Liver (tissue), 9 donors: ENCODE data around the gene PIGR. TPM values are rescaled to one million over a fixed set of nuclear protein-coding genes. Genes with fewer than 3 reads are reported as not detected.

Experiments
- DNase-seq: peaks from one replicate; pipeline ENCODE4 v3.0.0-alpha.2; 2017; ENCODE audit warnings: low spot score
- H3K27ac ChIP-seq, 2 donors: one replicate each; pipeline ENCODE4 v1.7.0; 2013; ENCODE audit warnings: inconsistent platforms in 2 of 2, low read length in 2 of 2, control low read depth in 1 of 2, low read depth in 1 of 2, mild to moderate bottlenecking in 1 of 2
- H3K27me3 ChIP-seq, 4 donors: one replicate each; pipeline versions ENCODE4 v1.6.1 to v1.7.0; 2013; ENCODE audit warnings: low read length in 3 of 4, inconsistent platforms in 1 of 4, mild to moderate bottlenecking in 1 of 4, moderate library complexity in 1 of 4; ENCODE audit not compliant: control insufficient read depth in 4 of 4, insufficient read depth in 4 of 4
- H3K36me3 ChIP-seq, 4 donors: one replicate each; pipeline versions ENCODE4 v1.6.1 to v1.7.0; 2013; ENCODE audit warnings: low read length in 3 of 4, mild to moderate bottlenecking in 3 of 4, low read depth in 1 of 4, moderate library complexity in 1 of 4; ENCODE audit not compliant: control insufficient read depth in 4 of 4, insufficient read depth in 3 of 4
- H3K4me1 ChIP-seq, 4 donors: one replicate each; pipeline versions ENCODE4 v1.6.1 to v1.7.0; 2013; ENCODE audit warnings: low read length in 3 of 4, mild to moderate bottlenecking in 3 of 4, moderate library complexity in 1 of 4; ENCODE audit not compliant: control insufficient read depth in 4 of 4, insufficient read depth in 4 of 4
- H3K4me3 ChIP-seq, 3 donors: one replicate each; pipeline versions ENCODE4 v1.6.1 to v1.7.0; 2013; ENCODE audit warnings: low read length in 3 of 3, control low read depth in 1 of 3, low read depth in 1 of 3, mild to moderate bottlenecking in 1 of 3
- H3K9ac ChIP-seq, 2 donors: one replicate each; pipeline ENCODE4 v1.7.0; 2013; ENCODE audit warnings: low read length in 2 of 2, mild to moderate bottlenecking in 2 of 2, moderate library complexity in 2 of 2, control low read depth in 1 of 2, low read depth in 1 of 2
- H3K9me3 ChIP-seq, 4 donors: one replicate each; pipeline versions ENCODE4 v1.6.1 to v1.7.0; 2013; ENCODE audit warnings: low read length in 3 of 4; ENCODE audit not compliant: control insufficient read depth in 4 of 4
- EGR1 ChIP-seq, 2 donors: IDR thresholded peaks; 2 replicates each; pipeline ENCODE4 v1.6.1; 2016 to 2018; ENCODE audit warnings: antibody characterized with exemption in 2 of 2, low read depth in 2 of 2
- FOXA1 ChIP-seq: IDR thresholded peaks from 2 replicates; pipeline ENCODE4 v1.6.1; 2016; ENCODE audit warnings: antibody characterized with exemption
- FOXA2 ChIP-seq: IDR thresholded peaks from 2 replicates; pipeline ENCODE4 v1.6.1; 2016; ENCODE audit warnings: antibody characterized with exemption
- GABPA ChIP-seq, 2 donors: IDR thresholded peaks in 1 of 2; conservative IDR thresholded peaks in 1 of 2; 2 replicates each; pipeline ENCODE4 v1.6.1; 2016; ENCODE audit warnings: antibody characterized with exemption in 2 of 2, mild to moderate bottlenecking in 1 of 2, moderate library complexity in 1 of 2
- HNF4A ChIP-seq, 2 donors: conservative IDR thresholded peaks; 2 replicates each; pipeline ENCODE4 v1.6.1; 2016; ENCODE audit warnings: antibody characterized with exemption in 2 of 2, mild to moderate bottlenecking in 2 of 2
- HNF4G ChIP-seq: IDR thresholded peaks from 2 replicates; pipeline ENCODE4 v1.6.1; 2016; ENCODE audit warnings: antibody characterized with exemption
- JUND ChIP-seq, 2 donors: IDR thresholded peaks; 2 replicates each; pipeline ENCODE4 v1.6.1; 2016; ENCODE audit warnings: antibody characterized with exemption in 2 of 2
- NR2F2 ChIP-seq: IDR thresholded peaks from 2 replicates; pipeline ENCODE4 v1.6.1; 2016; ENCODE audit warnings: antibody characterized with exemption
- RAD21 ChIP-seq, 2 donors: IDR thresholded peaks; 2 replicates each; pipeline ENCODE4 v1.6.1; 2016; ENCODE audit warnings: antibody characterized with exemption in 2 of 2, mild to moderate bottlenecking in 2 of 2
- RXRA ChIP-seq, 2 donors: IDR thresholded peaks; 2 replicates each; pipeline ENCODE4 v1.6.1; 2017 to 2018; ENCODE audit warnings: antibody characterized with exemption in 2 of 2, mild to moderate bottlenecking in 1 of 2
- SP1 ChIP-seq: IDR thresholded peaks from 2 replicates; pipeline ENCODE4 v1.6.1; 2018; ENCODE audit warnings: antibody characterized with exemption, mild to moderate bottlenecking
- TAF1 ChIP-seq: conservative IDR thresholded peaks from 2 replicates; pipeline ENCODE4 v1.6.1; 2016; ENCODE audit warnings: antibody characterized with exemption, mild to moderate bottlenecking
- YY1 ChIP-seq: IDR thresholded peaks from 2 replicates; pipeline ENCODE4 v1.6.1; 2016; ENCODE audit warnings: antibody characterized with exemption, mild to moderate bottlenecking
- WGBS: extraction: QIAGEN DNeasy Blood & Tissue Kit; methylation state at CpG from one replicate; pipeline ENCODE4 v1.1.7; 2013; 5-methylcytosine and 5-hydroxymethylcytosine counted together
- polyA plus RNA-seq, 2 donors: library from polyadenylated mRNA; stranded (reverse) in 1 of 2; unstranded in 1 of 2; fragments of 200-250 nt in 1 of 2; fragments of >200 nt in 1 of 2; fragmentation: Nextera tagmentation in 1 of 2; extraction: Ambion mirVana in 1 of 2; gene quantifications; one replicate each; pipeline versions ENCODE4 v1.2.1 to v1.2.3, GENCODE V29; 2013 to 2015
- total RNA-seq, 2 donors: library from RNA; depleted of rRNA; stranded (reverse); fragments of >200 nt; gene quantifications; one replicate each; pipeline ENCODE4 v1.2.3, GENCODE V29; 2014
- TF ChIP-seq, protein P1 (sequence below): IDR thresholded peaks from 2 replicates; pipeline ENCODE4 v1.6.1; 2016; ENCODE audit warnings: antibody characterized with exemption
- TF ChIP-seq, protein P2 (sequence below): IDR thresholded peaks from 2 replicates; pipeline ENCODE4 v1.6.1; 2016; ENCODE audit warnings: antibody characterized with exemption, mild to moderate bottlenecking
- TF ChIP-seq, protein P3 (sequence below): IDR thresholded peaks from 2 replicates; pipeline ENCODE4 v1.6.1; 2016; ENCODE audit warnings: antibody characterized with exemption
- TF ChIP-seq, protein P4 (sequence below): fragments of 150-350 bp; IDR thresholded peaks from 2 replicates; pipeline ENCODE4 v1.5.1; 2017; ENCODE audit warnings: improper control_type of control experiment, low read depth, low read length; ENCODE audit not compliant: missing input control
- TF ChIP-seq, protein P5 (sequence below): IDR thresholded peaks from 2 replicates; pipeline ENCODE4 v1.6.1; 2016; ENCODE audit warnings: antibody characterized with exemption
- donor health status: healthy.
- donor health status: healthy.
- donor health status: healthy.
- donor health status: healthy.
- donor health status: healthy.

Gene PIGR
- total and polyA plus RNA-seq, 4 donors = 0.09 to 43.3 (median 14.1) TPM

DNA sequence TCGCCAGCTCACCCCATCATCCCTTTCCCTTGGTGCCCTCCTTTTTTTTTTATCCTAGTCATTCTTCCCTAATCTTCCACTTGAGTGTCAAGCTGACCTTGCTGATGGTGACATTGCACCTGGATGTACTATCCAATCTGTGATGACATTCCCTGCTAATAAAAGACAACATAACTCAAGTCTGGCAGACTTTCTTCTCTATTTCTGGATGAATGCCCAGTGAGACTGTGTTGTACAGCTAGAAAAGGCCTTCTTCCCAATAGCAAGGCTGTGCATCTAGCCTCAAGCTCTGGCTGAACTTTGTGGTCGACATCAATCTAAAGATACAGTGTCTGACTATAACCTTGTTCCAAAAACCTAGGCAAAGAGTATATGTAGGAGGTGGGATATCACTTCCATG is 42.6 kb downstream of the PIGR start:
- Histone ChIP-seq H3K4me3 (no peak overlapping the region), H3K36me3 (no peaks in the 10 kb centered on the region), H3K27ac (no peak overlapping the region), H3K4me1 (peaks cover 0 to 4% (median 2%) of the 10 kb centered on the region in 4 donors), H3K27me3 (no peaks in the 10 kb centered on the region), H3K9me3 (no peaks in the 10 kb centered on the region), H3K9ac (no peak overlapping the region)
- TF ChIP-seq YY1 = no peak
- no peak for TF ChIP-seq SP1
- no peak for TF ChIP-seq RXRA (IDR thresholded peaks at IDR 0.05)
- 79% methylated on average over 2 of the region's 2 CpGs for WGBS
- DNase-seq = no peak

DNA sequence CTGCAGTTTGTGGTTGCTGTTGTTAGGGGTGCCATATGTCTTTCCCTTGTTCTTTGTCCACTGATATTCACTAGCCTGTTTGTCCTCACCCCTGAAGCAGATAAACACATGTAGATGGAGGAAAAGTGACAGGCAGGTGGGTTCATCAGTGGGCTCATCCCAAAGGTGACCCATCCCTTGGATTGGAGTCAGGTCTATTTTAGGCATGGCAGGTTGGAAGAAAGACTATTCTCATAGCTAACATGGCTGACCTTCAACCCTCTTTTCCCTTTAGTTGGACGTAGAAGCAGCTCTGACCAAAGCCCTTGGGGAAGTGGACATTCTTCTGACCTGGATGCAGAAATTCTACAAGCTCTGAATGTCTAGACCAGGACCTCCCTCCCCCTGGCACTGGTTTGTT is 43.6 kb downstream of the PIGR start:
- peaks cover 0 to 4% (median 0%) of the 10 kb centered on the region in 4 donors for H3K4me1 ChIP-seq
- no peak overlapping the region for H3K9ac ChIP-seq
- no peaks in the 10 kb centered on the region for H3K9me3 ChIP-seq
- no peaks in the 10 kb centered on the region for H3K36me3 ChIP-seq
- DNase-seq = no peak
- H3K27me3 ChIP-seq = no peaks in the 10 kb centered on the region
- H3K4me3 ChIP-seq = no peak overlapping the region
- WGBS = 92% methylated on average over 1 of the region's 1 CpG
- no peak overlapping the region for H3K27ac ChIP-seq
- TF ChIP-seq GABPA (IDR thresholded peaks at IDR 0.05 in 1 of 2, conservative IDR thresholded peaks at IDR 0.05 in 1 of 2) (no peak), JUND (IDR thresholded peaks at IDR 0.05) (no peak), EGR1 (IDR thresholded peaks at IDR 0.05; ENCODE audit: low read depth in 2 of 2) (no peak), HNF4A (conservative IDR thresholded peaks at IDR 0.05) (no peak), SP1 (no peak), TAF1 (no peak), YY1 (no peak), RXRA (IDR thresholded peaks at IDR 0.05) (no peak), FOXA1 (no peak), RAD21 (IDR thresholded peaks at IDR 0.05) (no peak), HNF4G (no peak), NR2F2 (no peak), FOXA2 (no peak)
- TF ChIP-seq, protein P1, sequence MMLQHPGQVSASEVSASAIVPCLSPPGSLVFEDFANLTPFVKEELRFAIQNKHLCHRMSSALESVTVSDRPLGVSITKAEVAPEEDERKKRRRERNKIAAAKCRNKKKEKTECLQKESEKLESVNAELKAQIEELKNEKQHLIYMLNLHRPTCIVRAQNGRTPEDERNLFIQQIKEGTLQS = no peak
- TF ChIP-seq, protein P2, sequence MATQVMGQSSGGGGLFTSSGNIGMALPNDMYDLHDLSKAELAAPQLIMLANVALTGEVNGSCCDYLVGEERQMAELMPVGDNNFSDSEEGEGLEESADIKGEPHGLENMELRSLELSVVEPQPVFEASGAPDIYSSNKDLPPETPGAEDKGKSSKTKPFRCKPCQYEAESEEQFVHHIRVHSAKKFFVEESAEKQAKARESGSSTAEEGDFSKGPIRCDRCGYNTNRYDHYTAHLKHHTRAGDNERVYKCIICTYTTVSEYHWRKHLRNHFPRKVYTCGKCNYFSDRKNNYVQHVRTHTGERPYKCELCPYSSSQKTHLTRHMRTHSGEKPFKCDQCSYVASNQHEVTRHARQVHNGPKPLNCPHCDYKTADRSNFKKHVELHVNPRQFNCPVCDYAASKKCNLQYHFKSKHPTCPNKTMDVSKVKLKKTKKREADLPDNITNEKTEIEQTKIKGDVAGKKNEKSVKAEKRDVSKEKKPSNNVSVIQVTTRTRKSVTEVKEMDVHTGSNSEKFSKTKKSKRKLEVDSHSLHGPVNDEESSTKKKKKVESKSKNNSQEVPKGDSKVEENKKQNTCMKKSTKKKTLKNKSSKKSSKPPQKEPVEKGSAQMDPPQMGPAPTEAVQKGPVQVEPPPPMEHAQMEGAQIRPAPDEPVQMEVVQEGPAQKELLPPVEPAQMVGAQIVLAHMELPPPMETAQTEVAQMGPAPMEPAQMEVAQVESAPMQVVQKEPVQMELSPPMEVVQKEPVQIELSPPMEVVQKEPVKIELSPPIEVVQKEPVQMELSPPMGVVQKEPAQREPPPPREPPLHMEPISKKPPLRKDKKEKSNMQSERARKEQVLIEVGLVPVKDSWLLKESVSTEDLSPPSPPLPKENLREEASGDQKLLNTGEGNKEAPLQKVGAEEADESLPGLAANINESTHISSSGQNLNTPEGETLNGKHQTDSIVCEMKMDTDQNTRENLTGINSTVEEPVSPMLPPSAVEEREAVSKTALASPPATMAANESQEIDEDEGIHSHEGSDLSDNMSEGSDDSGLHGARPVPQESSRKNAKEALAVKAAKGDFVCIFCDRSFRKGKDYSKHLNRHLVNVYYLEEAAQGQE = no peak
- TF ChIP-seq, protein P3, sequence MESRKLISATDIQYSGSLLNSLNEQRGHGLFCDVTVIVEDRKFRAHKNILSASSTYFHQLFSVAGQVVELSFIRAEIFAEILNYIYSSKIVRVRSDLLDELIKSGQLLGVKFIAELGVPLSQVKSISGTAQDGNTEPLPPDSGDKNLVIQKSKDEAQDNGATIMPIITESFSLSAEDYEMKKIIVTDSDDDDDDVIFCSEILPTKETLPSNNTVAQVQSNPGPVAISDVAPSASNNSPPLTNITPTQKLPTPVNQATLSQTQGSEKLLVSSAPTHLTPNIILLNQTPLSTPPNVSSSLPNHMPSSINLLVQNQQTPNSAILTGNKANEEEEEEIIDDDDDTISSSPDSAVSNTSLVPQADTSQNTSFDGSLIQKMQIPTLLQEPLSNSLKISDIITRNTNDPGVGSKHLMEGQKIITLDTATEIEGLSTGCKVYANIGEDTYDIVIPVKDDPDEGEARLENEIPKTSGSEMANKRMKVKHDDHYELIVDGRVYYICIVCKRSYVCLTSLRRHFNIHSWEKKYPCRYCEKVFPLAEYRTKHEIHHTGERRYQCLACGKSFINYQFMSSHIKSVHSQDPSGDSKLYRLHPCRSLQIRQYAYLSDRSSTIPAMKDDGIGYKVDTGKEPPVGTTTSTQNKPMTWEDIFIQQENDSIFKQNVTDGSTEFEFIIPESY = no peak
- TF ChIP-seq, protein P4, sequence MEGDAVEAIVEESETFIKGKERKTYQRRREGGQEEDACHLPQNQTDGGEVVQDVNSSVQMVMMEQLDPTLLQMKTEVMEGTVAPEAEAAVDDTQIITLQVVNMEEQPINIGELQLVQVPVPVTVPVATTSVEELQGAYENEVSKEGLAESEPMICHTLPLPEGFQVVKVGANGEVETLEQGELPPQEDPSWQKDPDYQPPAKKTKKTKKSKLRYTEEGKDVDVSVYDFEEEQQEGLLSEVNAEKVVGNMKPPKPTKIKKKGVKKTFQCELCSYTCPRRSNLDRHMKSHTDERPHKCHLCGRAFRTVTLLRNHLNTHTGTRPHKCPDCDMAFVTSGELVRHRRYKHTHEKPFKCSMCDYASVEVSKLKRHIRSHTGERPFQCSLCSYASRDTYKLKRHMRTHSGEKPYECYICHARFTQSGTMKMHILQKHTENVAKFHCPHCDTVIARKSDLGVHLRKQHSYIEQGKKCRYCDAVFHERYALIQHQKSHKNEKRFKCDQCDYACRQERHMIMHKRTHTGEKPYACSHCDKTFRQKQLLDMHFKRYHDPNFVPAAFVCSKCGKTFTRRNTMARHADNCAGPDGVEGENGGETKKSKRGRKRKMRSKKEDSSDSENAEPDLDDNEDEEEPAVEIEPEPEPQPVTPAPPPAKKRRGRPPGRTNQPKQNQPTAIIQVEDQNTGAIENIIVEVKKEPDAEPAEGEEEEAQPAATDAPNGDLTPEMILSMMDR = no peak
- TF ChIP-seq, protein P5, sequence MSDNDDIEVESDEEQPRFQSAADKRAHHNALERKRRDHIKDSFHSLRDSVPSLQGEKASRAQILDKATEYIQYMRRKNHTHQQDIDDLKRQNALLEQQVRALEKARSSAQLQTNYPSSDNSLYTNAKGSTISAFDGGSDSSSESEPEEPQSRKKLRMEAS = no peak
